Measurements from ENCODE around the gene HOXB9. TPM values are rescaled to one million over a fixed set of nuclear protein-coding genes. Genes with fewer than 3 reads are reported as not detected.

The HOXB9 gene
- total RNA-seq, 1 donor from 2014 or later = not detected

- DNase-seq (ENCODE audit: low read depth in 2 of 2) = no peak
These were observed 14.1 kb upstream of the HOXB9 start for GRCh38 chr17:48639982-48640857.

DNA sequence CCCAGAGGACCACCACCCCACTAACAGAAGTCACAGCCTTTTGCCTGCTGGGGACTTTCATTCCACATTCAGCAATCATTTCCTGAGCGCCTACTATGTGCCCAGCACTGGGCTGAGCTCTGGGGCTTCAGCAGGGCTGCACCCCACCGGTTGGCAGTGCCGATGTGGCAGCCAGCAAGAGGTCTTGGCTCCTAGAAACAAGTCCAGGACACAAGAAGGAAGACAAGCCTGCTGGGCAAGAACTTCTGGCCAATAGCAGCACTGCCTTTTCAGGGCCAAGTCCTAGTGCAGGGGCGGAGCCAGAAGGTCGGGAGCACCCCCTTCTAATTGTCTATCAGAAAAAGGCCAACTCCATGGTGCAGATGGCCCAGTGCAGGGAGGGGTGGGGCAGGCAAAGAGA lies 13.0 kb upstream of the HOXB9 start:
- no peak for DNase-seq (ENCODE audit: low read depth in 2 of 2)

DNA sequence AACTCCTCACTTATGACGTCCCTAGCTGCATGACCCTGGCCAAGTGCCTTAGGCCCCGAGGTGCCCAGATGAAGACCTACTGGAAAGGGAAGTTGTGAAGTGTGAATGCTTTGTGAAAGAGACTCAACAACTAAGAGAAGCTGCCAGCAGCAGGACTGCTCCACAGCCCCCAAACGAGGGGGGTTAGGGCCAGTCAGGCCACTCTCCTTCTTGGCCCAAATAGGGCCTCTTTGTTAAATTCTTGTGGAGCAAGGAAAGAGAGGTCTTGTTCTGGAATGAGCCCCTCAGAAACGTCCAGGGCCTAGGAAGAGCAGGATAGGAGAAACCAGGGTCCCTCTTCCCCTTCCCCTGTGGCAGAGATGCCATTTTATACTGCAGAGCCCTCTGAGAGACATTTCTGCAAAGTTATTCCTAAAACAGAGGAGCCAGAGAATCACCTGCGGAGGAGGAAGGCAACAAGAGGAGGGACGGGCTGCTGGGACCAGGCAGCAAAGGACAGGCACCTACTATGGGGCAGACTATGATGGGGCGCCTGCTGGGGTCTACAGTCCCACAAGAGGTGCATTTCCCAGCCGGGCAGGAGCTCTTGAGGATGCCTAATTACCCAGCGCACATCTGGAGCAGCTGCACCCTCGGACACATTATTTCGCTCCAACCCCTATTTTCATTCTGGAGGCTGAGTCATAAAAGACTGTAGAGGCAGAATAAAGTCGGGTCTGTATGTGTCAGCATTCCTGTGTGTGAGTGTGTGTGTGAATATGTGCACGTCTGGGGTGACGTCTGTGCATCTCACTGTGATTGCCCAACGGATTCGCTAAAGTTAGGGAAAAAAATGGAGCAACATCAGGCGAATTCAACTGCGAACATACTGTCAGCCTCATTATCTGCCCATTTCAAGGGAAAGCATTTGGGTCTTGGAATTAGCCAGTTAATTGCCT lies 11.4 kb upstream of the HOXB9 start:
- DNase-seq (ENCODE audit: low read depth in 2 of 2) = no peak

GRCh38 chr17:48636177-48637018 lies 10.2 kb upstream of the HOXB9 start:
- DNase-seq (ENCODE audit: low read depth in 2 of 2) = peak; percentile 80 to 82

GRCh38 chr17:48634493-48635208 lies 8.5 kb upstream of the HOXB9 start:
- DNase-seq (ENCODE audit: low read depth in 2 of 2) = no peak

- no peak for DNase-seq (ENCODE audit: low read depth in 2 of 2)
These were observed 7.1 kb upstream of the HOXB9 start for GRCh38 chr17:48633266-48633677.

DNA sequence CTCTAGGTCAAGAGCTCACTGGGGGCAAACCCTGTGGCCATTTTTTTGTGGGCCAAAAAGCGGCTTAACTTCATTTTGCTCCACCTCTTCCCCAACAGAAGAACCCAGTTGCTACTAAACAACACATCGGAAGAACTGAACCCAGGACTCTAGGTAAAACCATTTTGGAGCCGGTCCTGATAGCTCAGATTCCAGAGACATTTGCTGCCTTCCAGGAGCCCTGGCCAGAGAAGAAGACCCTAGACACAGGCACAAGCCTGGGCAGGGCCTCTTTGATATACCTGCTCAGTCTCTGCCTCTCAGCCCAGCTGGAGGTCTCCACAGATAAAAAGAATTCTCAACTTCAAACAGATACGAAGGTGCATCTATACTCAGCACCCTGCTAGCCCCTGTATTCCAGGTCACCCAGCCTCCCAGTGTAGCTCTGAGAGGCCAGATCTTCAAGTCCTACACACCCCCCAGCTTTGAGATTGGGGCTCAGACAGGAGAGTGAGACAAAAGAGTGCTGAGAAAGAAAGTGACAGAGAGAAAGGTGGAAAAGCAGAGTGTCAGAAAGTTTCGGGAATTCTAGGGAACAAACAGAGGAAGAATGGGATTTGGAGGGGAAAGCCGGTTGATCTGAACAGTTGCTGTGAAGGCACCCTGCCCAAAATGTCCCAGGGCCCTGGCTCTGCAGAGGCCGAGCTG lies 6.6 kb upstream of the HOXB9 start:
- no peak for DNase-seq (ENCODE audit: low read depth in 2 of 2)

GRCh38 chr17:48631693-48632578 lies 5.8 kb upstream of the HOXB9 start:
- DNase-seq (ENCODE audit: low read depth in 2 of 2) = no peak

GRCh38 chr17:48630925-48631692 lies 5.0 kb upstream of the HOXB9 start:
- no peak for DNase-seq (ENCODE audit: low read depth in 2 of 2)

DNA sequence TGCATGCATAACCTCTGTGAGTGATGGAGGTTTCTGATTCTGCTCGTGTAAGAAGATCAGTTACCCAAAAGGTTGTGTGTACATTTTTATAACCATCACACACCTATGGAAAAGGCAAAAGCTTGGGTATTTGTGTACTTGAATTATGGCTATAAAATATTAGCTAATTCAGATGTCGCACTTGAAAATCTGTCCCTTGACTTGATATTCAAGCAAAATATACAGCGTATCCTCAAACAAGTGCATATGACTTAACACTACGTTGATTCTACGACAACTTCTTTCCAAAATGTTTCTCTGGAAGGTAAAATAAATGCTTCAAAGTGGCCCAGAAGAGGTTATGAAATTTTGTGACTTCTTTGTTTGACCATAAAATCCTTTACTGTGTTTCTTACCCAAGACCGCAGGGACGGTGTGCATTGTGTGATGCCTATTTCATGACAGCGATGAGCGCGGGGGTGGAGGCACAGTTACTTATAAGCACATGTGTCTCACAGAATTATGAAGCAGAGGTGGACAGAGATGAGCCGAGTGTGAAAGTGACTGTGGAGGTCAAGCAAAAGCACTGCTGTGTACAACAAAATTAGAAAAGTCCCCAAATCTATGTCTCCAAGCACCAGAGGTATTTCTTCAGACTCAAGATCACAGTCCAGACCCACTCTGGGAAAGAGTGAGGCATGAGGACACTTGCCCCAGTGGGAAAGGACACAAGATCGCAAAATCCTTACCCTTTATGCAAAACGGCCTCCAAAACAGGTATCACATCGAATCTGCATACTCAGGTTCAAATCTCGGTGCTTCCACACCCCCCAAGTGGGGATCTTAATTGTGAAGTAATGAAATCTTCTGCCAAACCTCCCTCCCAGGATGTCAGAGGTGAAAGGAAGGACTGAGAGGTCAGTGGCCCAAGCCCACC lies 4.1 kb upstream of the HOXB9 start:
- DNase-seq (ENCODE audit: low read depth in 2 of 2) = no peak

- no peak for DNase-seq (ENCODE audit: low read depth in 2 of 2)
These were observed 3.2 kb upstream of the HOXB9 start for GRCh38 chr17:48629411-48629759.

DNA sequence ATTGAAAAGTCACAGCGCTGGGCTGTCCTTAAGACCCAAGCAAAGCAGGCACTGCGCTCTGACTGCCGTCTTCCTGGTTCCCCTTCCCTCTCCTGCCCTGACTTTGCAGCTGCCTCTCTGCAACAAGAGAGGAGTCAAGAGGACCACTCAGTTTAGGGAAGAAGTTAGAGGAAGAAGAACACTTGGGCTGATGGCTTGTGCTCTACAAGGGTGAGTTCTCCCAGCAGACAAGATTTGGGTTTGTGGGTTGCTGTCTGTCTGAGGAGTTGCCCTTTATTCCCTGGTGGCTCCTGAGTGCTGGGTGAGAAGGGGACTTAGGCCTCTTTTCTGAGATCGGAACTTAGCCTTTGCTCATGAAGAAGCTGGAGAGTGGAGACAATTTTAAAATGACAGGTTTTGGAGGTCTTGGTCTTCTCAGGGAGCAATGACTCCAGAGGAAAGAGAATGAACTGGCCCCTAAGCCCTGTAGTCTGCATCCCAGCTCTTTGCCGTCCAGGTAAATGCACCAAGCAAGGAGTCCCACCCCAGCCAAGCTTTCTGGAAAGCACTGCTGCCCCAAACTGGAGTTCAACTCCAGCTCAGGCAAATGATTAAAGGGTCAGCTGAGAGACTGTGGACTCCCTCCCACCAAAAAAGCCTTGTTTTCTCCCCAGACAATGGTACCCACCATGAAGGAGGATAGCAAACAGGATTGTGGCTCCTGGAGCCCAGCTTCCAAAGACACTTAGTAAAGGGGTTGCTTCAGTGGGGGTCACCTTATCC lies 2.7 kb upstream of the HOXB9 start:
- no peak for DNase-seq (ENCODE audit: low read depth in 2 of 2)

GRCh38 chr17:48627623-48628521 lies 1.7 kb upstream of the HOXB9 start:
- DNase-seq (ENCODE audit: low read depth in 2 of 2) = no peak

DNA sequence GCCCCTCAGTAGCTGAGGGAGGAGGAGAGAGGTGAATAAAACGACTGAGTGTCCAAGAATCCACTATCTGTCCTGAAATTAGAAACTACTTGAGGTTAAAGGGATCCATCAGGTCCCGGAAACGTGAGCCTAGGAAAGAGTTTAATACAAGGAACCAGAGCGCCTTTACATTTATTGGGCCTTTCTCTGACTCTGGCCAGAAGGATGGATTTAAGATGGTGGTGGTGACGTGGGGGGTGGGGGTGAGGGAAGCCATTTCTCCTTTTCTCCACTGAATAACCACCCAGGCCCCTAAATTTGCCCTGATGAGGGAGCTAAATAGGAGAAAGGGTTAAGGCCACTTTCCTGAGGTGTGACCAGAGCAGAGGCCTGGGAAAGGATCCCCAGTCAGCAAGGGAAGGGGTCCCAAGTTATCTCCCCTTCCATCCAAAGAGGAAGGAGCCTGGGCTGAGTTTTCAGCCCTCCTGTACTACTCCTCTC lies 1.0 kb upstream of the HOXB9 start:
- DNase-seq (ENCODE audit: low read depth in 2 of 2) = no peak

GRCh38 chr17:48625495-48626244 lies 488 bp downstream of the HOXB9 start:
- peak in 1 of 2 donors; percentile 41 for DNase-seq (ENCODE audit: low read depth in 2 of 2)

All from lung microvascular endothelial cell (primary cell).